KOPT-K1 (cell line): ENCODE measurements around the gene ATM.
"Not testable (repeated sequence)": the region's sequence is repeated elsewhere in the genome, so short reads cannot be mapped to it uniquely, and the experiment has no call there.

Source experiments
- H3K27ac ChIP-seq: fragments of 200-600 bp; sonication (generic); 2 replicates; pipeline ENCODE4 v1.5.1; 2016; ENCODE audit warnings: antibody characterized with exemption, mild to moderate bottlenecking, low read depth, low read length; ENCODE audit not compliant: poor library complexity, severe bottlenecking
- H3K36me3 ChIP-seq: fragments of 200-600 bp; sonication (generic); 2 replicates; pipeline ENCODE4 v1.5.1; 2017; ENCODE audit warnings: antibody characterized with exemption, mild to moderate bottlenecking, low read length, moderate library complexity; ENCODE audit not compliant: insufficient read depth
- H3K9me3 ChIP-seq: fragments of 200-600 bp; sonication (generic); 2 replicates; pipeline ENCODE4 v1.5.1; 2017; ENCODE audit warnings: antibody characterized with exemption, low read length, mild to moderate bottlenecking; ENCODE audit not compliant: insufficient read depth, poor library complexity, severe bottlenecking

Gene ATM

GRCh38 chr11:108235192-108235591, 12.3 kb downstream of the ATM start:
- peaks cover under 1% of the 10 kb centered on the region for H3K9me3 ChIP-seq
- peak overlapping the region; percentile 90 for H3K27ac ChIP-seq
- peaks cover 48% of the 10 kb centered on the region for H3K36me3 ChIP-seq

DNA sequence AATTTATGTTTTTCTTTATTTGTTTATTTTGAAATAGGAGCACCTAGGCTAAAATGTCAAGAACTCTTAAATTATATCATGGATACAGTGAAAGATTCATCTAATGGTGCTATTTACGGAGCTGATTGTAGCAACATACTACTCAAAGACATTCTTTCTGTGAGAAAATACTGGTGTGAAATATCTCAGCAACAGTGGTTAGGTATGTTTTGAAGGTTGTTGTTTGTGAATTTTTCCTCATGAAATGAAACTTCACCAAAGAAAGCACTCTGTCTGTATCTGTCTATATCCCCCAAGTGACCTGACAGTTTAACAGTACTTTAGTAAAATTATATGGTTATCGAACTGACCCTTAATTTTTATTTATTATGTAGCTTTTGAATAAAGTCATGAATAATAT, 12.8 kb downstream of the ATM start:
- peaks cover 4% of the 10 kb centered on the region for H3K9me3 ChIP-seq
- peak overlapping the region; percentile 90 for H3K27ac ChIP-seq
- H3K36me3 ChIP-seq = peaks cover 48% of the 10 kb centered on the region

DNA sequence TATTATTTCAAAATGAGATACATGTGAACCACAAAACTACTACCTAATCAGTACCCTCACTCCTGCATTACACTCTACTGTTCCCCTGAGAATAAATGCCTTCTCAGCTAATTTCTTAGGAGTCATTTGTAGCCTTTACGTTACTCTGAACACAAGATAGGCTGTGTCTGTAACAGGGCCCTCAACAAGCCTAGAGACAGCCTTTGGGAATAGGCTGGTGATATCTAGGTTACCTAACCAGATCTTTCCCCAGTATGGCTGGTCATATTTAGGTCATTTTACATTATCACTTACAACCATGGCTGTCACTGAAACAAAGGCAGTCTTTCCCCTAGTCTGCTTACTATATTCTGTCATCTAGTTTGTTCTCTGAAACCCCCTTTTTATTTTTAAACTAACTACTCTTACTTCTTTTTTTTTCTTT, 14.2 kb downstream of the ATM start:
- Histone ChIP-seq H3K9me3 (peaks cover 4% of the 10 kb centered on the region), H3K27ac (peak overlapping the region; percentile 90), H3K36me3 (peaks cover 46% of the 10 kb centered on the region)

- Histone ChIP-seq H3K9me3 (peaks cover 4% of the 10 kb centered on the region), H3K36me3 (peaks cover 41% of the 10 kb centered on the region), H3K27ac (peak overlapping the region; percentile 90)
Measured at GRCh38 chr11:108239076-108239475, 16.2 kb downstream of the ATM start.

- Histone ChIP-seq H3K27ac (peak overlapping the region; percentile 25), H3K9me3 (peaks cover 4% of the 10 kb centered on the region), H3K36me3 (peaks cover 56% of the 10 kb centered on the region)
Measured at GRCh38 chr11:108241330-108242037, 18.6 kb downstream of the ATM start.

DNA sequence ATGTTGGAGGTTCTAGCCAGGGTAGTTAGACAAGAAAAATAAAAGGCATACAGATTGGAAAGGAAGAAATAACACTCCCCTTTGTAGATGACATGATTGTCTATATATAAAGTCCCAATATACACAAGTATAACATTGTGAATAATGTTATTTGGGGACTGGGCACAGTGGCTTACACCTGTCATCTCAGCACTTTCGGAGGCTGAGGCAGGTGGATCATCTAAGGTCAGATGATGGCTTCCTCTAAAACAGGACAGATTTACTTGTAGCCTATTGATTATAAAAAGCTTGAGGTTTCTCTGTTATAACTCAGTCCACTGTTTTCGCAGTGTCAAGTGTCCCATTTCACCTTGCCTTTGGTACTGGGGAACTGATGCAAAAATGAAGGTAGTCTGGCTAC, 19.6 kb downstream of the ATM start:
- H3K27ac ChIP-seq = no peak overlapping the region
- peaks cover 4% of the 10 kb centered on the region for H3K9me3 ChIP-seq
- peaks cover 66% of the 10 kb centered on the region for H3K36me3 ChIP-seq

DNA sequence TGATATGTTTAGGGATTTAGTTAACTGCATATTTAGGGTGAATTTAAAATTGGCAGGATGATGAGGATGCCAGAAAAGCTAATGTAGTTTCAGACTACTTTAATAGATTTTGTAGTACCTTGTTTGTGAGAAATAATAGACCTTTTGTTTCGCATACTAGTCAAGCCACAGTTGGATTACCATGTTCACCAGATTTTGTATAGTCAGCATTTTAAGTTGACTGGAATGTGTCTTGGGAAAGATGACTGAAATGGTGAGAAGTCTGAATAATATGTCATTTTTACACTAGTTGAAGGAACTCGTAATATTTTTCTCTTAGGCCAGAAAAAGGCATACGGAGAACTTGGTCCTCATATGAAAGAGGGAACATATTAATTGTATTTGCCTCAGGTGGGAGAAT, 23.4 kb downstream of the ATM start:
- H3K27ac ChIP-seq = no peak overlapping the region
- peaks cover 91% of the 10 kb centered on the region for H3K36me3 ChIP-seq
- H3K9me3 ChIP-seq = no peaks in the 10 kb centered on the region

GRCh38 chr11:108246885-108247284, 24.0 kb downstream of the ATM start:
- Histone ChIP-seq H3K9me3 (no peaks in the 10 kb centered on the region), H3K36me3 (peaks cover 91% of the 10 kb centered on the region), H3K27ac (no peak overlapping the region)

GRCh38 chr11:108253176-108253575, 30.3 kb downstream of the ATM start:
- H3K27ac ChIP-seq = no peak overlapping the region
- no peaks in the 10 kb centered on the region for H3K9me3 ChIP-seq
- peaks cover 92% of the 10 kb centered on the region for H3K36me3 ChIP-seq

DNA sequence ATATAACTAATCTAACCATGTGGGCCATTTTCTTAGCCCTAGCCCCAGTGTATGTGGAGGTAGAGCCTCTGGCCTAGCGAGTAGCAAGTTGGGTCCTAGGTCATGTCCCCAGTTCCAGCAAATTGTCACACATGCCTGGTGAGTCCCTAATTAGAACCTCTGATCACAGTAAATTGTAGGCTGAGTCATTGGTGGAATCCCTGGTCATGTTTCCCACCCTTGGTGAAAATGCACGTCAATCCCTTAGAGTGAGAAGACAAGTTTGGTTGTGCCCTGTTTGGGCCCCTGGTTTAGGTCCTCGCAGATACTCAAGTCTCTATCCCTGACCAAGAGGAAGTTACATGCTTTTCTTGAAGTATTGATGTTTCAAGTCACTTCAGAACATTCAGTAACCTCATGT, 46.7 kb downstream of the ATM start:
- H3K36me3 ChIP-seq = peaks cover 74% of the 10 kb centered on the region
- no peak overlapping the region for H3K27ac ChIP-seq
- H3K9me3 ChIP-seq = peaks cover 14% of the 10 kb centered on the region

GRCh38 chr11:108276985-108277616, 54.2 kb downstream of the ATM start:
- Histone ChIP-seq H3K36me3 (peaks cover 97% of the 10 kb centered on the region), H3K9me3 (peaks cover 20% of the 10 kb centered on the region)
- H3K27ac ChIP-seq = not testable (repeated sequence)

GRCh38 chr11:108278546-108278945, 55.7 kb downstream of the ATM start:
- H3K27ac ChIP-seq = no peak overlapping the region
- H3K36me3 ChIP-seq = peaks cover 95% of the 10 kb centered on the region
- H3K9me3 ChIP-seq = peaks cover 16% of the 10 kb centered on the region

GRCh38 chr11:108278954-108279353, 56.1 kb downstream of the ATM start:
- H3K36me3 ChIP-seq = peaks cover 95% of the 10 kb centered on the region
- H3K9me3 ChIP-seq = peaks cover 13% of the 10 kb centered on the region
- no peak overlapping the region for H3K27ac ChIP-seq

DNA sequence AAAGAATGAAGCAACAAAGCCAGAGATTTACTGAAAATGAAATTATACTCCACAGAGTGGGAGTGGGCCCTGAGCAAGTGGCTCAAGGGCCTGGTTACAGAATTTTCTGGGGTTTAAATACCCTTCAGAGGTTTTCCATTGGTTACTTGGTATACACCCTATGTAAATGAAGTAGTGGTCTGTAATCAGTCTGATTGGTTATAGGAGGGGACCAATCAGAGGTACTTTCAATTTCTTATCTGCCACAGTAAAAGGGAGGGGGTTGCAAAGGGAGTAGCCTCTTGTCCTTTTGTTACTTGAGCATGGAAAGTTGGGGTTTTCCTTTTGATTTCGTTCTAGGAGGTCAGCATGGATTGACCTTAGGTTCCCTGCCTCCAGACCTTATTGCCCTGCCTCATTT, 63.5 kb downstream of the ATM start:
- peaks cover 86% of the 10 kb centered on the region for H3K36me3 ChIP-seq
- H3K9me3 ChIP-seq = no peaks in the 10 kb centered on the region
- no peak overlapping the region for H3K27ac ChIP-seq

DNA sequence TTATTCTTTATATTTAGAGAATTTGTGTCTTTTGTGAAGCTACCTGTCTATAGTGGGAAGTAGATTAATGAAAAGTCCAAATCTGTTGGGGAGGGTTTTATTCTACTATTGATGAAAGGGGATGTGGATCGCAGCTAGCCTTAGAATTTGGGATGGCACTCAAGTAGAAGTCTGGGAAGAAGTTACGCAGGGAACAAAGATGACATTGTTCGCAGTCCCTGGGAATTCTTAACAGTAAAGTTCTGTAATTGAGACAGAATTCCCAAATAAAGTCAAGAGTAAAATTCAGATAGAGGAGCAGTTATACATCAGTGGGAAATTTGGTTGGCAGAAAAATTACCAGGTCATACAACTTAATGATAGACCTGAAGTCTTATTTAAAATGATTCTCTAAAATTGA, 64.1 kb downstream of the ATM start:
- Histone ChIP-seq H3K36me3 (peaks cover 87% of the 10 kb centered on the region), H3K27ac (no peak overlapping the region), H3K9me3 (no peaks in the 10 kb centered on the region)

DNA sequence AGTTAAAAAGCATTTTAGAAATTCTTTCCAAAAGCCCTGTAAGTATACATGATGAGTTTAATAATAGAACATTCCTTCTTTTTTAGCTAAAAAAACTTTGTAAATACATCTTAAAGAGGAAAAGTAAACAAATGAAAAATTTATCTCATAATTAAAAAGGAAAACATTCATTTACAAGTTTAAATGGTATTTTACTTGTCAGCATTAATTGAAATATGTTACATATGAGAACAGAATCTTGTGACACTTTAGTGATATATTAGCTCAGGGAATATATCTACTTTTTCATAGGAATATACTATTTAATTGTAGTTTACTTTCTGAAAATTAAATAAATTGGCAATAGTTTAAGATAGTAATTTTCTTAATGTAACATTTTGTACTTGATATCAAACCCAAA, 66.2 kb downstream of the ATM start:
- H3K27ac ChIP-seq, H3K9me3 ChIP-seq: not testable (repeated sequence)
- peaks cover 88% of the 10 kb centered on the region for H3K36me3 ChIP-seq
